K562 (cell line): Measurements from ENCODE around the gene ERAS. TPM values are rescaled to one million over a fixed set of nuclear protein-coding genes. Genes with fewer than 3 reads are reported as not detected.

ENCODE experiments used
- ARID1B ChIP-seq: fragments of 450-650 bp; IDR thresholded peaks from 2 replicates; pipeline ENCODE4 v1.6.1; 2016; ENCODE audit warnings: antibody characterized with exemption, mild to moderate bottlenecking, inconsistent platforms
- BCLAF1 ChIP-seq, 2 experiments: fragments of 450-650 bp in 1 of 2; IDR thresholded peaks; 2 replicates each; pipeline ENCODE4 v1.6.1; 2011 to 2017; ENCODE audit warnings: low read depth in 2 of 2, antibody characterized with exemption in 1 of 2, borderline replicate concordance in 1 of 2, low read length in 1 of 2, mild to moderate bottlenecking in 1 of 2, mixed read lengths in 1 of 2; ENCODE audit not compliant: control insufficient read depth in 1 of 2
- BRD9 ChIP-seq: fragments of 450-650 bp; IDR thresholded peaks from 2 replicates; pipeline ENCODE4 v1.6.1; 2018; ENCODE audit warnings: low read depth; ENCODE audit not compliant: partially characterized antibody
- COPS2 ChIP-seq: fragments of 450-650 bp; conservative IDR thresholded peaks from 2 replicates; pipeline ENCODE4 v1.6.1; 2016; ENCODE audit warnings: mild to moderate bottlenecking, moderate library complexity
- EP400 ChIP-seq: fragments of 450-650 bp; IDR thresholded peaks from 2 replicates; pipeline ENCODE4 v1.6.1; 2017; ENCODE audit warnings: antibody characterized with exemption, mild to moderate bottlenecking, moderate library complexity
- FOXK1 ChIP-seq: sonication (generic); formaldehyde crosslinking; IDR thresholded peaks from 2 replicates; pipeline ENCODE4 v1.8.0; 2022; ENCODE audit warnings: missing genetic modification reagents, mild to moderate bottlenecking, borderline replicate concordance
- PTRF ChIP-seq: fragments of 450-650 bp; IDR thresholded peaks from 2 replicates; pipeline ENCODE4 v1.6.1; 2016; ENCODE audit warnings: mild to moderate bottlenecking, missing genetic modification characterization, missing compliant biosample characterization
- THRAP3 ChIP-seq: fragments of 450-650 bp; IDR thresholded peaks from 2 replicates; pipeline ENCODE4 v1.6.1; 2016; ENCODE audit warnings: mild to moderate bottlenecking, inconsistent platforms, borderline replicate concordance
- TSC22D4 ChIP-seq: fragments of 450-650 bp; IDR thresholded peaks from 2 replicates; pipeline ENCODE4 v1.6.1; 2016; ENCODE audit warnings: missing genetic modification characterization, missing biosample characterization, control low read depth
- ZBTB33 ChIP-seq: sonication (generic); formaldehyde crosslinking; IDR thresholded peaks from 2 replicates; pipeline ENCODE4 v1.8.1; 2023; ENCODE audit warnings: mild to moderate bottlenecking, missing genetic modification reagents
- ZNF212 ChIP-seq: fragments of 450-650 bp; formaldehyde crosslinking; IDR thresholded peaks from 2 replicates; pipeline ENCODE4 v1.4.0; 2020; ENCODE audit warnings: mild to moderate bottlenecking
- ZNF263 ChIP-seq: sonication (generic); formaldehyde crosslinking; IDR thresholded peaks from 2 replicates; pipeline ENCODE4 v1.8.0; 2022; ENCODE audit warnings: mild to moderate bottlenecking, missing genetic modification reagents, borderline replicate concordance
- ZNF507 ChIP-seq: conservative IDR thresholded peaks from 2 replicates; pipeline ENCODE4 v1.6.1; 2017; ENCODE audit warnings: missing genetic modification characterization, missing compliant biosample characterization
- ZNF644 ChIP-seq: fragments of 200-800 bp; sonication (Bioruptor generic); IDR thresholded peaks from 2 replicates; pipeline ENCODE4 v1.6.1; 2016; ENCODE audit warnings: low read depth, missing genetic modification characterization, missing compliant biosample characterization
- ZNF764 ChIP-seq: fragments of 250-450 bp; sonication (Bioruptor Pico); IDR thresholded peaks from 2 replicates; pipeline ENCODE4 v1.4.0; 2020; ENCODE audit warnings: low read depth, mild to moderate bottlenecking, moderate library complexity
- polyA plus RNA-seq, 8 experiments: library from polyadenylated mRNA; depleted of rRNA in 4 of 8; stranded (reverse) in 5 of 8; unstranded in 3 of 8; fragments of >200 nt; fragmentation: Nextera tagmentation in 2 of 8; fragmentation: Illumina TruSeq in 1 of 8; extraction: Ambion mirVana in 2 of 8; extraction: Trizol in 1 of 8; gene quantifications; 2 replicates each; pipeline versions ENCODE4 v1.2.1 to v1.2.3, GENCODE V29; 2011 to 2014; ENCODE audit warnings: inconsistent platforms in 1 of 8, missing spikeins in 1 of 8
- total RNA-seq, 7 experiments: library from RNA; depleted of rRNA in 6 of 7; stranded (reverse); fragments of >200 nt in 6 of 7; fragmentation: Illumina TruSeq in 2 of 7; extraction: Trizol in 2 of 7; gene quantifications; 2 replicates each; pipeline versions ENCODE4 v1.2.1 to v1.2.3, GENCODE V29; 2011 to 2021; ENCODE audit warnings: low replicate concordance in 1 of 7

The ERAS gene
- total and polyA plus RNA-seq, 9 of the 15 experiments (the other 6 are each of a cell fraction or from before 2014, with no cell fraction given) = 0.07 to 0.12 TPM; not detected in 7

- no peak for TF ChIP-seq THRAP3
- no peak for TF ChIP-seq COPS2
- no peak for TF ChIP-seq ZNF764 (CRISPR knock-in tag)
- TF ChIP-seq FOXK1 (CRISPR knock-in tag) = no peak
- no peak for TF ChIP-seq BRD9
- TF ChIP-seq TSC22D4 = no peak
- no peak for TF ChIP-seq ARID1B
- TF ChIP-seq BCLAF1 (IDR thresholded peaks at IDR 0.05; ENCODE audit: borderline replicate concordance in 1 of 2, control insufficient read depth in 1 of 2, low read depth in 2 of 2, low read length in 1 of 2) = no peak
- no peak for TF ChIP-seq EP400
- TF ChIP-seq ZNF212 = no peak
- 0 out of 2 replicates have a peak, but pooled peaks have one; percentile 8 for TF ChIP-seq ZBTB33 (CRISPR knock-in tag)
- no peak for TF ChIP-seq ZNF263
- no peak for TF ChIP-seq ZNF644
- no peak for TF ChIP-seq ZNF507 (tag)
- no peak for TF ChIP-seq PTRF (tag)
Measured at GRCh38 chrX:48793935-48794334, 32.4 kb upstream of the ERAS start (continued).
